Transverse colon (tissue), 4 donors: ENCODE measurements around the gene TXLNB. TPM values are rescaled to one million over a fixed set of nuclear protein-coding genes. Genes with fewer than 3 reads are reported as not detected.

Source experiments
- DNase-seq: peaks from one replicate; pipeline ENCODE4 v3.0.0-alpha.2; 2019
- H3K27ac ChIP-seq, 4 donors: fragments of 200-600 bp; sonication (generic); 2 replicates each; pipeline ENCODE4 v1.5.1; 2016 to 2018; ENCODE audit warnings: inconsistent platforms in 4 of 4
- H3K27me3 ChIP-seq: fragments of 200-600 bp; sonication (generic); 2 replicates; pipeline ENCODE4 v1.5.1; 2017; ENCODE audit warnings: inconsistent platforms
- H3K36me3 ChIP-seq, 4 donors: fragments of 200-600 bp; sonication (generic); 2 replicates each; pipeline ENCODE4 v1.5.1; 2017 to 2019; ENCODE audit warnings: inconsistent platforms in 4 of 4
- H3K4me1 ChIP-seq, 4 donors: fragments of 200-600 bp; sonication (generic); 2 replicates each; pipeline ENCODE4 v1.5.1; 2017 to 2020; ENCODE audit warnings: inconsistent platforms in 4 of 4
- H3K4me3 ChIP-seq, 4 donors: fragments of 200-600 bp; sonication (generic); 1 replicate in 1 of 4; 2 replicates in 3 of 4; pipeline versions ENCODE4 v1.5.1 to v1.6.1; 2017 to 2019; ENCODE audit warnings: inconsistent platforms in 4 of 4
- H3K9me3 ChIP-seq, 2 donors: fragments of 200-600 bp; sonication (generic); 2 replicates each; pipeline ENCODE4 v1.5.1; 2017 to 2019; ENCODE audit warnings: inconsistent platforms in 2 of 2
- CTCF ChIP-seq, 5 experiments: fragments of 200-600 bp in 3 of 5; fragments of 450-650 bp in 2 of 5; sonication (generic) in 3 of 5; IDR thresholded peaks; 1 replicate in 2 of 5; 2 replicates in 3 of 5; pipeline ENCODE4 v1.5.1; 2016 to 2017; ENCODE audit warnings: antibody characterized with exemption in 5 of 5, inconsistent platforms in 3 of 5, mild to moderate bottlenecking in 2 of 5, moderate library complexity in 1 of 5
- EP300 ChIP-seq: sonication (generic); formaldehyde crosslinking; IDR thresholded peaks from one replicate; pipeline ENCODE4 v1.6.1; 2017; ENCODE audit warnings: antibody characterized with exemption, low read depth
- POLR2A ChIP-seq: fragments of 450-650 bp; IDR thresholded peaks from one replicate; pipeline ENCODE4 v1.6.1; 2016; ENCODE audit warnings: antibody characterized with exemption, mild to moderate bottlenecking, moderate library complexity
- POLR2AphosphoS5 ChIP-seq, 3 donors: sonication (generic); formaldehyde crosslinking; IDR thresholded peaks; one replicate each; pipeline ENCODE4 v1.6.1; 2016; ENCODE audit warnings: antibody characterized with exemption in 3 of 3
- WGBS, 2 donors: methylation state at CpG; one replicate each; pipeline ENCODE4 v1.1.5; 2018; ENCODE audit warnings: low coverage in 1 of 2; 5-methylcytosine and 5-hydroxymethylcytosine counted together
- in situ Hi-C, 4 donors: fragments of 200-750 bp; cut with MboI; loops; one replicate each; pipeline versions ENCODE4 v1.15.0 to v1.15.1; 2017; ENCODE audit warnings: low sequenced_read_pairs in 3 of 4, low pct_ligation_motif_present in 1 of 4, low pct_unique_long_range_greater_than_20kb in 1 of 4
- intact Hi-C: fragments of 100-400 bp; cut with DNase I; formaldehyde crosslinking; loops from one replicate; pipeline ENCODE4 v1.15.1; 2023; ENCODE audit warnings: low total_unique reads
- total RNA-seq, 4 donors: library from RNA; depleted of rRNA; stranded (reverse); fragments of >200 nt; gene quantifications; one replicate each; pipeline ENCODE4 v1.1.0, GENCODE V29; 2016

The TXLNB gene
- total RNA-seq, 4 donors from 2014 or later = 0.27 to 6.6 (median 2.1) TPM; not detected in 1

- no peak for DNase-seq
- TF ChIP-seq POLR2A = no peak
- TF ChIP-seq CTCF (IDR thresholded peaks at IDR 0.05) = no peak
- no peak for TF ChIP-seq POLR2AphosphoS5 (IDR thresholded peaks at IDR 0.05)
- no peak for TF ChIP-seq EP300
- Histone ChIP-seq H3K9me3 (no peaks in the 10 kb centered on the region), H3K27ac (peak overlapping the region in 2 of 4 donors; percentile 28 to 52), H3K36me3 (no peaks in the 10 kb centered on the region), H3K4me1 (no peaks in the 10 kb centered on the region), H3K4me3 (no peak overlapping the region), H3K27me3 (no peaks in the 10 kb centered on the region)
- in situ Hi-C loops (no loop called here), intact Hi-C loops (no loop called here)
- 87 to 93% methylated on average over 3 to 5 of the region's 5 CpGs for WGBS, 2 donors
These were observed 21.5 kb downstream of the TXLNB start for GRCh38 chr6:139270249-139270648.

GRCh38 chr6:139265512-139266190 lies 26.1 kb downstream of the TXLNB start:
- no peak for DNase-seq
- Histone ChIP-seq H3K36me3 (no peaks in the 10 kb centered on the region), H3K9me3 (no peaks in the 10 kb centered on the region), H3K27me3 (no peaks in the 10 kb centered on the region), H3K27ac (no peak overlapping the region), H3K4me1 (no peaks in the 10 kb centered on the region), H3K4me3 (no peak overlapping the region)
- intact Hi-C loops (no loop called here), in situ Hi-C loops (no loop called here)
- TF ChIP-seq EP300 (no peak), CTCF (IDR thresholded peaks at IDR 0.05) (no peak), POLR2A (no peak), POLR2AphosphoS5 (IDR thresholded peaks at IDR 0.05) (no peak)
- WGBS, 2 donors = 92 to 94% methylated on average over 2 of the region's 2 CpGs

GRCh38 chr6:139262519-139263300 lies 29.1 kb downstream of the TXLNB start:
- Histone ChIP-seq H3K4me1 (no peaks in the 10 kb centered on the region), H3K9me3 (no peaks in the 10 kb centered on the region), H3K27ac (peak overlapping the region in 1 of 4 donors; percentile 4), H3K27me3 (no peaks in the 10 kb centered on the region), H3K36me3 (no peaks in the 10 kb centered on the region), H3K4me3 (no peak overlapping the region)
- TF ChIP-seq POLR2AphosphoS5 (IDR thresholded peaks at IDR 0.05) (no peak), CTCF (IDR thresholded peaks at IDR 0.05) (no peak), EP300 (no peak), POLR2A (no peak)
- 61 to 63% methylated on average over 13 of the region's 13 CpGs for WGBS, 2 donors
- no peak for DNase-seq
- intact Hi-C loops = no loop called here
- in situ Hi-C loops = no loop called here

GRCh38 chr6:139257821-139258398 lies 33.9 kb downstream of the TXLNB start:
- DNase-seq = no peak
- H3K27ac ChIP-seq = peak overlapping the region in 1 of 4 donors; percentile 37
- TF ChIP-seq EP300 = no peak
- no peak for TF ChIP-seq CTCF (IDR thresholded peaks at IDR 0.05)
- TF ChIP-seq POLR2AphosphoS5 (IDR thresholded peaks at IDR 0.05) = no peak
- no peak for TF ChIP-seq POLR2A
- H3K27me3 ChIP-seq = no peaks in the 10 kb centered on the region
- in situ Hi-C loops = no loop called here
- intact Hi-C loops = no loop called here
- no peaks in the 10 kb centered on the region for H3K4me1 ChIP-seq
- H3K36me3 ChIP-seq = no peaks in the 10 kb centered on the region
- WGBS, 2 donors = 65 to 70% methylated on average over 2 to 5 of the region's 5 CpGs
- no peak overlapping the region for H3K4me3 ChIP-seq
- H3K9me3 ChIP-seq = no peaks in the 10 kb centered on the region
